OCI-M1 (cell line): ENCODE results near the gene ADCY3.
A peak's percentile ranks its signal among the peaks of the same experiment; 100 is the strongest.

ENCODE experiments used
- DNase-seq: peaks from one replicate; lab custom pipeline; 2025; lab: John Stamatoyannopoulos, UW

The ADCY3 gene

GRCh38 chr2:24903161-24904103 is 16.6 kb downstream of the ADCY3 start:
- no peak for DNase-seq

GRCh38 chr2:24899361-24899910 is 20.6 kb downstream of the ADCY3 start:
- DNase-seq, result no peak

- no peak for DNase-seq
Observed at GRCh38 chr2:24898122-24899109, 21.6 kb downstream of the ADCY3 start.

GRCh38 chr2:24894750-24895149 is 25.3 kb downstream of the ADCY3 start:
- DNase-seq, result peak; percentile 25

GRCh38 chr2:24893934-24894333 is 26.1 kb downstream of the ADCY3 start:
- no peak for DNase-seq

GRCh38 chr2:24892928-24893327 is 27.1 kb downstream of the ADCY3 start:
- DNase-seq, result no peak

- DNase-seq, result no peak
Observed at GRCh38 chr2:24891201-24891600, 28.8 kb downstream of the ADCY3 start.

GRCh38 chr2:24889221-24889620 is 30.8 kb downstream of the ADCY3 start:
- no peak for DNase-seq

GRCh38 chr2:24888177-24888576 is 31.9 kb downstream of the ADCY3 start:
- no peak for DNase-seq

GRCh38 chr2:24887307-24887874 is 32.6 kb downstream of the ADCY3 start:
- DNase-seq, result no peak

- DNase-seq, result no peak
Observed at GRCh38 chr2:24886691-24887304, 33.2 kb downstream of the ADCY3 start.

- DNase-seq, result no peak
Observed at GRCh38 chr2:24886126-24886501, 33.9 kb downstream of the ADCY3 start.

- no peak for DNase-seq
Observed at GRCh38 chr2:24885221-24886125, 34.6 kb downstream of the ADCY3 start.

- no peak for DNase-seq
Observed at GRCh38 chr2:24883946-24884345, 36.1 kb downstream of the ADCY3 start.

GRCh38 chr2:24881623-24882022 is 38.4 kb downstream of the ADCY3 start:
- peak; percentile 75 for DNase-seq

GRCh38 chr2:24881158-24881557 is 38.9 kb downstream of the ADCY3 start:
- DNase-seq, result no peak

- DNase-seq, result no peak
Observed at GRCh38 chr2:24878341-24878740, 41.7 kb downstream of the ADCY3 start.

GRCh38 chr2:24877646-24878045 is 42.4 kb downstream of the ADCY3 start:
- DNase-seq, result no peak

- no peak for DNase-seq
Observed at GRCh38 chr2:24877067-24877466, 43.0 kb downstream of the ADCY3 start.

- DNase-seq, result no peak
Observed at GRCh38 chr2:24875901-24876300, 44.1 kb downstream of the ADCY3 start.
